GM12878 (cell line): ENCODE results near the gene TRIM46. TPM values are rescaled to one million over a fixed set of nuclear protein-coding genes. Genes with fewer than 3 reads are reported as not detected.
A peak's percentile ranks its signal among the peaks of the same experiment; 100 is the strongest.

Source experiments
- ASH2L ChIP-seq: fragments of 300-600, 200-600 bp; sonication (generic); IDR thresholded peaks from 2 replicates; pipeline ENCODE4 v1.6.1; 2017; ENCODE audit warnings: low read depth, mild to moderate bottlenecking, borderline replicate concordance
- CBX5 ChIP-seq: sonication (generic); IDR thresholded peaks from 2 replicates; pipeline ENCODE4 v1.6.1; 2016; ENCODE audit warnings: low read depth, moderate library complexity, mild to moderate bottlenecking, inconsistent platforms
- CHD2 ChIP-seq: IDR thresholded peaks from 2 replicates; pipeline ENCODE4 v1.6.1; 2011; ENCODE audit warnings: low read depth, low read length, improper control_type of control experiment, borderline replicate concordance
- DPF2 ChIP-seq: fragments of 450-650 bp; IDR thresholded peaks from 2 replicates; pipeline ENCODE4 v1.6.1; 2017; ENCODE audit warnings: mild to moderate bottlenecking
- EZH2 ChIP-seq: IDR thresholded peaks from 2 replicates; pipeline ENCODE4 v1.6.1; 2012; ENCODE audit warnings: low read depth, mild to moderate bottlenecking, control low read depth, inconsistent platforms, low read length, borderline replicate concordance; ENCODE audit not compliant: control insufficient read depth
- KAT2A ChIP-seq: conservative IDR thresholded peaks from 2 replicates; pipeline ENCODE4 v1.6.1; 2011; ENCODE audit warnings: low read depth, low read length; ENCODE audit not compliant: control insufficient read depth
- KDM1A ChIP-seq: fragments of 200-600 bp; sonication (generic); IDR thresholded peaks from 2 replicates; pipeline ENCODE4 v1.6.1; 2016; ENCODE audit warnings: borderline replicate concordance
- POU2F2 ChIP-seq: IDR thresholded peaks from 3 replicates; pipeline ENCODE4 v1.6.1; 2011; ENCODE audit warnings: low read depth, mild to moderate bottlenecking, low read length, borderline replicate concordance
- RELA ChIP-seq: fragments of 450-650 bp; IDR thresholded peaks from 2 replicates; pipeline ENCODE4 v1.8.0; 2014; ENCODE audit warnings: borderline replicate concordance; ENCODE audit not compliant: partially characterized antibody
- SMAD1 ChIP-seq: fragments of 450-650 bp; IDR thresholded peaks from 2 replicates; pipeline ENCODE4 v1.6.1; 2018; ENCODE audit warnings: mild to moderate bottlenecking, low read depth; ENCODE audit not compliant: partially characterized antibody
- SREBF1 ChIP-seq: IDR thresholded peaks from 2 replicates; pipeline ENCODE4 v1.6.1; 2012; ENCODE audit warnings: mild to moderate bottlenecking, low read length
- STAT3 ChIP-seq: IDR thresholded peaks from 2 replicates; pipeline ENCODE4 v1.6.1; 2011; ENCODE audit warnings: low read depth, low read length, improper control_type of control experiment
- TCF12 ChIP-seq: IDR thresholded peaks from 2 replicates; pipeline ENCODE4 v1.6.1; 2011; ENCODE audit warnings: low read depth, mild to moderate bottlenecking, low read length
- USF1 ChIP-seq: IDR thresholded peaks from 2 replicates; pipeline ENCODE4 v1.6.1; 2011; ENCODE audit warnings: borderline replicate concordance, low read depth, mild to moderate bottlenecking, moderate library complexity, mixed read lengths, low read length; ENCODE audit not compliant: insufficient read depth; ENCODE audit errors: extremely low read length
- ZNF274 ChIP-seq: IDR thresholded peaks from one replicate; pipeline ENCODE4 v1.8.0; 2011; ENCODE audit not compliant: insufficient read length, insufficient read depth
- ZNF384 ChIP-seq: IDR thresholded peaks from 2 replicates; pipeline ENCODE4 v1.6.1; 2012; ENCODE audit warnings: low read depth, mild to moderate bottlenecking, low read length, improper control_type of control experiment, borderline replicate concordance
- polyA plus RNA-seq, 11 experiments: library from polyadenylated mRNA; depleted of rRNA in 4 of 11; unstranded in 6 of 11; stranded (reverse) in 5 of 11; fragments of >200 nt; fragmentation: Nextera tagmentation in 4 of 11; fragmentation: Illumina TruSeq in 1 of 11; extraction: Ambion mirVana in 4 of 11; extraction: Trizol in 1 of 11; gene quantifications; 1 replicate in 1 of 11; 2 replicates in 10 of 11; pipeline versions ENCODE4 v1.2.1 to v1.2.3, GENCODE V29; 2011 to 2016; ENCODE audit warnings: inconsistent platforms in 2 of 11, missing spikeins in 2 of 11, low read depth in 1 of 11
- total RNA-seq, 4 experiments: library from RNA; depleted of rRNA in 3 of 4; stranded (reverse); fragments of >200 nt in 3 of 4; fragmentation: Illumina TruSeq in 1 of 4; extraction: Trizol in 1 of 4; gene quantifications; 2 replicates each; pipeline versions ENCODE4 v1.2.1 to v1.2.3, GENCODE V29; 2013 to 2021
- TF ChIP-seq, protein P1 (sequence below): IDR thresholded peaks from 2 replicates; pipeline ENCODE4 v1.6.1; 2011; ENCODE audit warnings: low read depth, low read length, improper control_type of control experiment, borderline replicate concordance
- TF ChIP-seq, protein P2 (sequence below): fragments of 450-650 bp; IDR thresholded peaks from 2 replicates; pipeline ENCODE4 v1.6.1; 2017; ENCODE audit warnings: mild to moderate bottlenecking, moderate library complexity
- TF ChIP-seq, protein P3 (sequence below): fragments of 450-650 bp; formaldehyde crosslinking; IDR thresholded peaks from 2 replicates; pipeline ENCODE4 v1.4.0; 2020; ENCODE audit warnings: mild to moderate bottlenecking, moderate library complexity

Gene TRIM46
- total and polyA plus RNA-seq, 10 of the 15 experiments (the other 5 are each of a cell fraction or from before 2014, with no cell fraction given) = 0.08 to 3.1 (median 0.97) TPM

DNA sequence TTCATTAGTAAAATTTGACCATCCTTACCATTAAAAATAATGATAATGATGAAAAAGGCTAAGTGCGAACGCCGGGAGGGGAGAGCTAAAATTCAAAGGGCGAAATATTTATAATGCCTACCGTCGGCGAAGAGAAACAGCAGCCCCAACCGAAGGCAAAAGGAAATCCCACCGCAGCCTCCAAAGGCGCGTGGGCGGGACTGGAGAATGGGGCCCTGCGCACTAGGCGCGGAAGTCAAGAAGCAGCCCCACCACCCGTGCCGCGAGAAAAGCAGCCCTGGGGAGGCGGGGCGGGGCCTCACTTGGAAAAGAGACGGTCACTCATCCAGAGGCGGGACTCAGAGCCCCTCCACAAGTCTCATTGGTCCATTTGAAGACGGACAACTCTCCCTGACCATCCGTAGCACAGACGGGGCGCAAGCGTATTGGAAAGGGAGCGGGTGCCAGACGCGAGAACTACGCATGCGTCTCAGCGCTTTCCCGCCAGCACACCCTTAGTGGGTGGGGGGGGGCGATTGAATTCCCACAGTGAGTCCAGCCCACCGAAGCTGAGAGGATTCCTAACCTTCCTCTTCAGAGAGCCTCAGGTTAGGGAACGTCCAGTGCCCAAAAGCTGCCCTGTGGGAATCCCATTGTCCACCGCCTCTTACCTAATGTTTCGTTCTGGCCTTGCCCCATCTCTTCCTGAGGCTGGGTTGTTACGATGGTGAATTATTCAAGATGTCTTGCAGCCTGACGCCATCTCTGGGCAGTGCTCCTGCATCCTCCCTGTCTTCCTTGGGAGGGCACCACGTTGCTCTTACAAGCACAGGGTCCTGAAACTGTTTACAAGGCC, 53.8 kb downstream of the TRIM46 start (continued):
- TF ChIP-seq, protein P1, sequence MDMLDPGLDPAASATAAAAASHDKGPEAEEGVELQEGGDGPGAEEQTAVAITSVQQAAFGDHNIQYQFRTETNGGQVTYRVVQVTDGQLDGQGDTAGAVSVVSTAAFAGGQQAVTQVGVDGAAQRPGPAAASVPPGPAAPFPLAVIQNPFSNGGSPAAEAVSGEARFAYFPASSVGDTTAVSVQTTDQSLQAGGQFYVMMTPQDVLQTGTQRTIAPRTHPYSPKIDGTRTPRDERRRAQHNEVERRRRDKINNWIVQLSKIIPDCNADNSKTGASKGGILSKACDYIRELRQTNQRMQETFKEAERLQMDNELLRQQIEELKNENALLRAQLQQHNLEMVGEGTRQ = no peak
- TF ChIP-seq, protein P2, sequence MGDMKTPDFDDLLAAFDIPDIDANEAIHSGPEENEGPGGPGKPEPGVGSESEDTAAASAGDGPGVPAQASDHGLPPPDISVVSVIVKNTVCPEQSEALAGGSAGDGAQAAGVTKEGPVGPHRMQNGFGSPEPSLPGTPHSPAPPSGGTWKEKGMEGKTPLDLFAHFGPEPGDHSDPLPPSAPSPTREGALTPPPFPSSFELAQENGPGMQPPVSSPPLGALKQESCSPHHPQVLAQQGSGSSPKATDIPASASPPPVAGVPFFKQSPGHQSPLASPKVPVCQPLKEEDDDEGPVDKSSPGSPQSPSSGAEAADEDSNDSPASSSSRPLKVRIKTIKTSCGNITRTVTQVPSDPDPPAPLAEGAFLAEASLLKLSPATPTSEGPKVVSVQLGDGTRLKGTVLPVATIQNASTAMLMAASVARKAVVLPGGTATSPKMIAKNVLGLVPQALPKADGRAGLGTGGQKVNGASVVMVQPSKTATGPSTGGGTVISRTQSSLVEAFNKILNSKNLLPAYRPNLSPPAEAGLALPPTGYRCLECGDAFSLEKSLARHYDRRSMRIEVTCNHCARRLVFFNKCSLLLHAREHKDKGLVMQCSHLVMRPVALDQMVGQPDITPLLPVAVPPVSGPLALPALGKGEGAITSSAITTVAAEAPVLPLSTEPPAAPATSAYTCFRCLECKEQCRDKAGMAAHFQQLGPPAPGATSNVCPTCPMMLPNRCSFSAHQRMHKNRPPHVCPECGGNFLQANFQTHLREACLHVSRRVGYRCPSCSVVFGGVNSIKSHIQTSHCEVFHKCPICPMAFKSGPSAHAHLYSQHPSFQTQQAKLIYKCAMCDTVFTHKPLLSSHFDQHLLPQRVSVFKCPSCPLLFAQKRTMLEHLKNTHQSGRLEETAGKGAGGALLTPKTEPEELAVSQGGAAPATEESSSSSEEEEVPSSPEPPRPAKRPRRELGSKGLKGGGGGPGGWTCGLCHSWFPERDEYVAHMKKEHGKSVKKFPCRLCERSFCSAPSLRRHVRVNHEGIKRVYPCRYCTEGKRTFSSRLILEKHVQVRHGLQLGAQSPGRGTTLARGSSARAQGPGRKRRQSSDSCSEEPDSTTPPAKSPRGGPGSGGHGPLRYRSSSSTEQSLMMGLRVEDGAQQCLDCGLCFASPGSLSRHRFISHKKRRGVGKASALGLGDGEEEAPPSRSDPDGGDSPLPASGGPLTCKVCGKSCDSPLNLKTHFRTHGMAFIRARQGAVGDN = peak; percentile 18; the same call in 1 of the 2 replicates
- no peak for TF ChIP-seq USF1
- TF ChIP-seq EZH2 = no peak
- TF ChIP-seq ZNF384 = no peak
- TF ChIP-seq RELA = no peak
- no peak for TF ChIP-seq SMAD1
- TF ChIP-seq, protein P3, sequence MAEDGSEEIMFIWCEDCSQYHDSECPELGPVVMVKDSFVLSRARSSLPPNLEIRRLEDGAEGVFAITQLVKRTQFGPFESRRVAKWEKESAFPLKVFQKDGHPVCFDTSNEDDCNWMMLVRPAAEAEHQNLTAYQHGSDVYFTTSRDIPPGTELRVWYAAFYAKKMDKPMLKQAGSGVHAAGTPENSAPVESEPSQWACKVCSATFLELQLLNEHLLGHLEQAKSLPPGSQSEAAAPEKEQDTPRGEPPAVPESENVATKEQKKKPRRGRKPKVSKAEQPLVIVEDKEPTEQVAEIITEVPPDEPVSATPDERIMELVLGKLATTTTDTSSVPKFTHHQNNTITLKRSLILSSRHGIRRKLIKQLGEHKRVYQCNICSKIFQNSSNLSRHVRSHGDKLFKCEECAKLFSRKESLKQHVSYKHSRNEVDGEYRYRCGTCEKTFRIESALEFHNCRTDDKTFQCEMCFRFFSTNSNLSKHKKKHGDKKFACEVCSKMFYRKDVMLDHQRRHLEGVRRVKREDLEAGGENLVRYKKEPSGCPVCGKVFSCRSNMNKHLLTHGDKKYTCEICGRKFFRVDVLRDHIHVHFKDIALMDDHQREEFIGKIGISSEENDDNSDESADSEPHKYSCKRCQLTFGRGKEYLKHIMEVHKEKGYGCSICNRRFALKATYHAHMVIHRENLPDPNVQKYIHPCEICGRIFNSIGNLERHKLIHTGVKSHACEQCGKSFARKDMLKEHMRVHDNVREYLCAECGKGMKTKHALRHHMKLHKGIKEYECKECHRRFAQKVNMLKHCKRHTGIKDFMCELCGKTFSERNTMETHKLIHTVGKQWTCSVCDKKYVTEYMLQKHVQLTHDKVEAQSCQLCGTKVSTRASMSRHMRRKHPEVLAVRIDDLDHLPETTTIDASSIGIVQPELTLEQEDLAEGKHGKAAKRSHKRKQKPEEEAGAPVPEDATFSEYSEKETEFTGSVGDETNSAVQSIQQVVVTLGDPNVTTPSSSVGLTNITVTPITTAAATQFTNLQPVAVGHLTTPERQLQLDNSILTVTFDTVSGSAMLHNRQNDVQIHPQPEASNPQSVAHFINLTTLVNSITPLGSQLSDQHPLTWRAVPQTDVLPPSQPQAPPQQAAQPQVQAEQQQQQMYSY (CRISPR knock-in tag) = no peak
- no peak for TF ChIP-seq KAT2A
- TF ChIP-seq TCF12 = peak; percentile 66; the same call in 1 of the 2 replicates
- TF ChIP-seq ZNF274 = no peak
- no peak for TF ChIP-seq CBX5
- no peak for TF ChIP-seq STAT3
- TF ChIP-seq SREBF1 = no peak
- no peak for TF ChIP-seq KDM1A
- TF ChIP-seq ASH2L = no peak
- TF ChIP-seq DPF2 = no peak; the same call in none of the 2 replicates
- peak; percentile 92 for TF ChIP-seq CHD2
- peak; percentile 75; the same call in 1 of the 3 replicates for TF ChIP-seq POU2F2
